GM12891 (cell line): ENCODE measurements around the gene DHDDS.

ENCODE experiments used
- POLR2A ChIP-seq: IDR thresholded peaks from 2 replicates; pipeline ENCODE4 v1.6.1; 2011; ENCODE audit warnings: low read depth, low read length, control low read depth
- POLR2AphosphoS5 ChIP-seq: IDR thresholded peaks from 2 replicates; pipeline ENCODE4 v1.6.1; 2011; ENCODE audit warnings: low read depth, low read length, control low read depth
- POU2F2 ChIP-seq: IDR thresholded peaks from 2 replicates; pipeline ENCODE4 v1.6.1; 2011; ENCODE audit warnings: low read depth, mild to moderate bottlenecking, control low read depth, low read length, moderate library complexity
- SPI1 ChIP-seq: IDR thresholded peaks from 2 replicates; pipeline ENCODE4 v1.6.1; 2011; ENCODE audit warnings: low read depth, low read length, control low read depth
- TAF1 ChIP-seq: IDR thresholded peaks from 2 replicates; pipeline ENCODE4 v1.6.1; 2011; ENCODE audit warnings: low read depth, low read length, control low read depth

DNA sequence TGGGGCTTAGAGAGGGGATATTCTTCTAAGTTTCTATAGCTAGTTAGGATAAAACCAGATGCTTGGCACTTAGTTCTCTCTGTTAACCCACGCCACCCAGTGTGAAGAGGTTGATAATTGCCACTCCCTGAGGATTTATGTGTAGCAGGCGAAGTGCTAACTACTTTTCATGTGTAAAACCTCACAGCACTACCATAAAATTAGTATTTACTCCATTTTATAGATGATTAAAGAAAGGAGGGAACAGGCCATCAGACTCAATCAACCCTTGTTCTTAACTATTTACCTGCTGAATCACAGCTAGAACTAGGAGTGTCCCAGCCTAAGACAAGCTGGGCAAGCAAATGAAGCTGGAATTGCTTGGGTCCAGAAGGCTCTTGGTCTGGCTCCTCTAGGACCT lies 12.6 kb upstream of the DHDDS start:
- TF ChIP-seq TAF1 = no peak
- no peak for TF ChIP-seq POLR2A
- TF ChIP-seq POLR2AphosphoS5 = no peak
- TF ChIP-seq POU2F2 = no peak
- no peak for TF ChIP-seq SPI1
